ENCODE data around the gene TFPI2.

Gene TFPI2

GRCh38 chr7:93914581-93915066 is 24.1 kb upstream of the TFPI2 start:
- Histone ChIP-seq H3K36me3 (ENCODE audit: control insufficient read depth in 2 of 2, insufficient read depth in 1 of 2, low read length in 2 of 2) (no peaks in the 10 kb centered on the region), H3K4me3 (ENCODE audit: low read depth, low read length) (no peak overlapping the region), H3K27ac (ENCODE audit: extremely low read depth, low read depth, low read length) (no peak overlapping the region), H3K4me1 (ENCODE audit: control insufficient read depth, insufficient read depth, low read length) (peaks cover 6% of the 10 kb centered on the region; the same call in 1 of the 2 replicates), H3K9me3 (ENCODE audit: control insufficient read depth, insufficient read depth, low read depth, low read length) (no peaks in the 10 kb centered on the region)
- CTCF ChIA-PET, result interaction anchor here (0.7 to 2.0 kb wide), 3 partner anchors 12 to 362 kb away, joined by 3 to 10 read pairs (median 4); no protein-coding TSS in a partner anchor
- POLR2A ChIA-PET, result no interaction called here
- TF ChIP-seq ZNF184 (tag by site-specific recombination; IDR thresholded peaks at IDR 0.05) (no peak), ZNF324 (tag by site-specific recombination; IDR thresholded peaks at IDR 0.05) (no peak), ZBTB21 (tag by site-specific recombination; IDR thresholded peaks at IDR 0.05) (no peak), ZNF132 (tag by site-specific recombination; IDR thresholded peaks at IDR 0.05; ENCODE audit: borderline replicate concordance) (no peak), BCL11B (tag by site-specific recombination; IDR thresholded peaks at IDR 0.05; ENCODE audit: low read depth) (no peak), EGR2 (tag by site-specific recombination; IDR thresholded peaks at IDR 0.05; ENCODE audit: low read depth) (no peak), ZSCAN4 (tag by site-specific recombination; IDR thresholded peaks at IDR 0.05) (no peak)
- TF ChIP-seq, protein P1, sequence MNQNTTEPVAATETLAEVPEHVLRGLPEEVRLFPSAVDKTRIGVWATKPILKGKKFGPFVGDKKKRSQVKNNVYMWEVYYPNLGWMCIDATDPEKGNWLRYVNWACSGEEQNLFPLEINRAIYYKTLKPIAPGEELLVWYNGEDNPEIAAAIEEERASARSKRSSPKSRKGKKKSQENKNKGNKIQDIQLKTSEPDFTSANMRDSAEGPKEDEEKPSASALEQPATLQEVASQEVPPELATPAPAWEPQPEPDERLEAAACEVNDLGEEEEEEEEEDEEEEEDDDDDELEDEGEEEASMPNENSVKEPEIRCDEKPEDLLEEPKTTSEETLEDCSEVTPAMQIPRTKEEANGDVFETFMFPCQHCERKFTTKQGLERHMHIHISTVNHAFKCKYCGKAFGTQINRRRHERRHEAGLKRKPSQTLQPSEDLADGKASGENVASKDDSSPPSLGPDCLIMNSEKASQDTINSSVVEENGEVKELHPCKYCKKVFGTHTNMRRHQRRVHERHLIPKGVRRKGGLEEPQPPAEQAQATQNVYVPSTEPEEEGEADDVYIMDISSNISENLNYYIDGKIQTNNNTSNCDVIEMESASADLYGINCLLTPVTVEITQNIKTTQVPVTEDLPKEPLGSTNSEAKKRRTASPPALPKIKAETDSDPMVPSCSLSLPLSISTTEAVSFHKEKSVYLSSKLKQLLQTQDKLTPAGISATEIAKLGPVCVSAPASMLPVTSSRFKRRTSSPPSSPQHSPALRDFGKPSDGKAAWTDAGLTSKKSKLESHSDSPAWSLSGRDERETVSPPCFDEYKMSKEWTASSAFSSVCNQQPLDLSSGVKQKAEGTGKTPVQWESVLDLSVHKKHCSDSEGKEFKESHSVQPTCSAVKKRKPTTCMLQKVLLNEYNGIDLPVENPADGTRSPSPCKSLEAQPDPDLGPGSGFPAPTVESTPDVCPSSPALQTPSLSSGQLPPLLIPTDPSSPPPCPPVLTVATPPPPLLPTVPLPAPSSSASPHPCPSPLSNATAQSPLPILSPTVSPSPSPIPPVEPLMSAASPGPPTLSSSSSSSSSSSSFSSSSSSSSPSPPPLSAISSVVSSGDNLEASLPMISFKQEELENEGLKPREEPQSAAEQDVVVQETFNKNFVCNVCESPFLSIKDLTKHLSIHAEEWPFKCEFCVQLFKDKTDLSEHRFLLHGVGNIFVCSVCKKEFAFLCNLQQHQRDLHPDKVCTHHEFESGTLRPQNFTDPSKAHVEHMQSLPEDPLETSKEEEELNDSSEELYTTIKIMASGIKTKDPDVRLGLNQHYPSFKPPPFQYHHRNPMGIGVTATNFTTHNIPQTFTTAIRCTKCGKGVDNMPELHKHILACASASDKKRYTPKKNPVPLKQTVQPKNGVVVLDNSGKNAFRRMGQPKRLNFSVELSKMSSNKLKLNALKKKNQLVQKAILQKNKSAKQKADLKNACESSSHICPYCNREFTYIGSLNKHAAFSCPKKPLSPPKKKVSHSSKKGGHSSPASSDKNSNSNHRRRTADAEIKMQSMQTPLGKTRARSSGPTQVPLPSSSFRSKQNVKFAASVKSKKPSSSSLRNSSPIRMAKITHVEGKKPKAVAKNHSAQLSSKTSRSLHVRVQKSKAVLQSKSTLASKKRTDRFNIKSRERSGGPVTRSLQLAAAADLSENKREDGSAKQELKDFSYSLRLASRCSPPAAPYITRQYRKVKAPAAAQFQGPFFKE (tag by site-specific recombination; IDR thresholded peaks at IDR 0.05; ENCODE audit: borderline replicate concordance), result no peak

- TF ChIP-seq ZNF157 (tag by site-specific recombination; IDR thresholded peaks at IDR 0.05) (no peak), ZNF214 (tag by site-specific recombination; IDR thresholded peaks at IDR 0.05; ENCODE audit: borderline replicate concordance) (no peak), ZBTB26 (tag by site-specific recombination; optimal IDR thresholded peaks at IDR 0.05) (no peak), MYNN (tag by site-specific recombination; IDR thresholded peaks at IDR 0.05; ENCODE audit: borderline replicate concordance) (no peak), ZNF747 (tag by site-specific recombination; IDR thresholded peaks at IDR 0.05) (no peak), ZNF561 (tag by site-specific recombination; IDR thresholded peaks at IDR 0.05; ENCODE audit: borderline replicate concordance) (no peak), ZNF335 (tag by site-specific recombination; conservative IDR thresholded peaks at IDR 0.05) (no peak)
- ChIA-PET CTCF (interaction anchor here (0.6 to 2.0 kb wide), 2 partner anchors 8 to 10 kb away, joined by 3 to 10 read pairs; partner anchors contain the start of gene GNG11), POLR2A (interaction anchor here (0.6 kb wide), 1 partner anchor 8 kb away, joined by 4 read pairs; the partner anchor contains the start of gene GNG11)
- no peak overlapping the region for H3K27ac ChIP-seq (ENCODE audit: extremely low read depth, low read depth, low read length)
- H3K4me1 ChIP-seq (ENCODE audit: control insufficient read depth, insufficient read depth, low read length), result peaks cover 6% of the 10 kb centered on the region; the same call in 1 of the 2 replicates
- no peak overlapping the region for H3K4me3 ChIP-seq (ENCODE audit: low read depth, low read length)
- no peaks in the 10 kb centered on the region for H3K9me3 ChIP-seq (ENCODE audit: control insufficient read depth, insufficient read depth, low read depth, low read length)
- no peaks in the 10 kb centered on the region for H3K36me3 ChIP-seq (ENCODE audit: control insufficient read depth in 2 of 2, insufficient read depth in 1 of 2, low read length in 2 of 2)
Measured at GRCh38 chr7:93913197-93913596, 22.6 kb upstream of the TFPI2 start.

Data from HEK293 (cell line).